LHCN-M2 (cell line): ENCODE data around the gene TERT. TPM values are rescaled to one million over a fixed set of nuclear protein-coding genes. Genes with fewer than 3 reads are reported as not detected.
A peak's percentile ranks its signal among the peaks of the same experiment; 100 is the strongest.
"Not testable (repeated sequence)": the region's sequence is repeated elsewhere in the genome, so short reads cannot be mapped to it uniquely, and the experiment has no call there.

ENCODE experiments used
- DNase-seq: peaks from one replicate; pipeline ENCODE4 v3.0.0-alpha.2; 2012; ENCODE audit warnings: low read depth
- total RNA-seq: library from RNA; depleted of rRNA; stranded (reverse); fragments of >200 nt; gene quantifications from 2 replicates; pipeline ENCODE4 v1.2.3, GENCODE V29; 2014

TERT gene
- total RNA-seq, 1 experiment from 2014 or later = 173 TPM

DNA sequence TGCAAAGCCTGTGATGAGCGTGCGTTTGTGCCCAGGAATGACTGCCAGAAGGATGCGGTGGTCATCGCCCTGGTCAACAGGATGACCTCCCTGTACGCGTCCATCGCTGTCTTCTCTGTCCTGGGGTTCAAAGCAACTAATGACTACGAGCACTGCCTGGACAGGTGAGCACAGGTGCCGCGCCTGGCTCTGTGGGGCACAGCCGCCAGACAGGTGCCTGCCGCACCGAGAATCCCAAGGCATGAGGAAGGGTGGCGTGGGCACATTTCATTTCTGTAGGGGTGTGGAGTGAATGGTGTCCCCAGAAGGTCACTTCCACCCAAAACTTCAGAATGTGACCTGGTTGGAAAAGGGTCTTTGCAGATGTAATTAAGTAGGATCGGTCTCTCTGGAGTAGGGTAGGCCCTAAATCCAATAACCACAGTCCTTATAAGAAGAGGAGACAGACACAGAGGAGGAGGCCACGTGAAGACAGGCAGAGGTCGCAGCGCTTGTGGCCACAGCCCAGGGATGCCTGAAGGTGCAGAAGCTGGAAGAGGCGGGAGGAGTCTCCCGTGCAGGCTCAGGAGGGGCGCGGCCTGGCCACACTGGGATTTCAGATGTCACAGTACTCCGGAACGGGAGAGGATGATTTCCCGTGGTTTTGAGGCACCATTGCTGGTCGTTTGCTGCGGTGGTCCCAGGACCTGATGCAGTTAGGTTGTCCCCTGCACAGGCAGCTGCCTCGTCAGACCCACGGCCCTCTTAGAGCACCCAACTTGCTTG, 54.2 kb downstream of the TERT start:
- DNase-seq = no peak

DNA sequence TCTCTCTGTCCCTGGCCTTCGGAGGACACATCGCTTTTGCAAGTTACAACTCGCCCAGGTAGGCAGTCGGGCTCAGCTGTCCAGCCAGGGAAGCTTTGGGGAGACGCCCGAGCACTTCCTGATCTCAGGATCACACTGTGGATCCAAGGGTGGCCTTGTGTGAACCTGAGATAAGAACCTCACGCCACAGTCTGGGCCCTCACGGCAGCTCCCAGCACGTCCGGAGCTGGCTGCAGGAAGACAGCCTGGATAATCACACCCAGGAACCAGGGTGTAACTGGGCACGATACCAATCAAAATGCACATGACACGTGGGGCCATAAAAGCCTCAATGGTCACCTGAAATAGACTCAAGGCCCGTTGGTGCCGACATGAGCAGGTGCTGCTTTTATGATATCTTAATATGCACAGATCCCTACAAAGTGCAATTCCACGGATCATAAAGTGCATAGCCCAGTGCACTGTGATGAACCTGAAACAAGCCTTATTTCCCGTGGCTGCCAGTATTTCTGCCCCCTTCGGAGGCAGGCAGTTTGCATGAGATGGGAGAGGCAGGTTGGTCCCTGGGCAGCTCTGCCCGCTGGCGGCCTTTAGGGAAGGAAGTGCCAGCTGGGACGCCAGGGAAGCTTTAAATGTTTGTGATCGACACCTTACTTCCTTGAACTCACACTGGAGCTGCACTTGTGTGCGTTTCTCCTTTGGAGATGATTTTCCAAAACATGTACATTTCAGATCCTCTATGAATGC, 55.2 kb downstream of the TERT start:
- no peak for DNase-seq

DNA sequence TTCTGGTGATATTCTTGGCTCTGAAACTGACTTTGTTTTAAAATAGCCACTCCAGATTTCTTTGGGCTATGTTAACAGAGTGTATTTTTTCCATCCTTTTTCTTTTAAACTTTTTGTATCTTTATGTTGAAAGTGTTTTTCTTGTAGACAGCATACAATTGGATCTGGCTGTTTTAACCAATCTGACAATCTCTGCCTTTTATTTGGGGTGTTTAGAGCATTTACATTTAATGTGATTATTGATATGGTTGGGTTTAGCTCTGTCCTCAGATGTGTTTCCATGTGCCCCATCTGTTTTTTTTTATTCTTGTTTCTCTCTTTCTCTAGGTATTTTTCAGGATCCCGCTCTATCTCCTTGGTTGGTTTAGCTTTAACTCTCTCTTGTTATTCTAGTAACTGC, 59.0 kb downstream of the TERT start:
- no peak for DNase-seq

DNA sequence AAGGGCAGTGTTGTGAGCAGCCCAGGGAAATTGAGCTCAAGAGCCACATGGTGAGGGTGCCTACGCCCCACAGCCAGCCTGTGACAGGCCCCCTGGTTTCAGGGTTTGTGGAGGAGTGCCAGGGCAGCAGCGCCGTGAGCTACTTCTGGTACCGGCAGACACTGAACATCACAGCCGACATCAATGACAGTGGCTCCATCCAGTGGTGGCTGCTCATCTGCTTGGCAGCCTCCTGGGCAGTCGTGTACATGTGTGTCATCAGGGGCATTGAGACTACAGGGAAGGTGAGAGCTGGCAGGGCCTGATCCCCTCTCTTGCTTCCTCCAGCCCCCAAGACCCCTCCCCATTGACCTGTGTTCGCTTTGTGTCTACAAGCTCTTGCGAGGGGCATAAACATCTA, 59.5 kb downstream of the TERT start:
- DNase-seq = no peak

DNA sequence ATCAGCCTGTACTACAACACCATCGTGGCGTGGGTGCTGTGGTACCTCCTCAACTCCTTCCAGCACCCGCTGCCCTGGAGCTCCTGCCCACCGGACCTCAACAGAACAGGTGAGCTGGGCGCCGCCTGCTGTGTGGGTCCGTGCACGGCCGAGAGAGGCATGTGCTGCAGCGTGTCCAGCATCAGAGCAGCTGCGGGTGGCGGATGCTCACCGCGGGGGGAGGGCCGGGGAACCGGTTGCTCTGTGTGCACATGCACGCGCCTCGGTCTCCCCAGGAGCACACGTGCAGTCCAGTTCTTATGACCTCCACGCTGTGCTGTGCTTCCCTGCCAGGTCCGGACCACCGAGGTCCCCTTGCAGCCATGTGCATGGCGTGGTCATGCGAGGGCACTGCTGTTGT, 62.1 kb downstream of the TERT start:
- DNase-seq = no peak

DNA sequence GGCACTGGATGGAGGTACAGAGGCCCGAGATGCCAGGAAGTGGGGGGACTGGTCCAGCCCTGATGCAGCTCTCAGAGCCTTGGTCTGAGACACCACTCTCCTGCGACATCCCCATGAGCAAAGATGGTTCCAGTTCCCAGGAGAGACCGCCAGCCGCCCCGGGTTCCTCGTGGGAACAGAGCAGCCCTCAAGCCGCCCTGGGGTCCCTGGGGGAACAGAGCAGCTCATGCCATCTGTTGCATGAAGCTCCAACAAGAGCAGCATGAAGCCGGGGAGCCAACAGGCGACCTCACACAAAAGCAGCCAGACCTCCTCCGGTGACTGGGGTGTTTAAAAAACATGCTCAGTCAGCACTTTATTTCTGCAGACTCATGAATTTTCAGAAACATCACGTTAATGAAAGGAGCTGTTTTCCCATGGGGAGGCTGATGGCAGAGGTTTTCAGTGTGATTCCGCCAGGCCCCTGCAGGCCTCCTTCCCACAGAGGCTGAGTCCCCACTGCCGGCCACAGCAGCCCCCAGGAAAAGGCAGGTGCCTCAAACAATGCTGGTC, 63.4 kb downstream of the TERT start:
- DNase-seq = no peak

DNA sequence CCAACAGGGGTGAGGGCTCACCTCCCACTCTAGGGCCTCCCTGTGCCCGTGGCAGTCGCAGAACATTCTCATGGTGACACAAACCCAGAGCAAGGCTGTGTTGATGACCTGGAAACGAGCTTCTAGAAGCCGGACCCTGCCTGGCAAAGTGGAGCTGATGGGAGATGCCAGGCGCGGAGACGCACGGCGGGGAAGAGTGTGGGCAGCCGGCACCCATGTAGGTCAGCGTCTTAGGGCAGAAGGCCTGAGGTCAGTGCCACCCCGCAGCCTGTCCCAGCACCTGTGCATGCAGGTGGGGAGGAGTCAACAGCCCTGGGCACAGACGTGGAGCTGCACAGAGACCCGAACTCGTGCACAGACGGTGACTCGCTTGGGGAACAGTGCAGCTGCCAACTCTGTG, 64.3 kb downstream of the TERT start:
- DNase-seq = no peak

DNA sequence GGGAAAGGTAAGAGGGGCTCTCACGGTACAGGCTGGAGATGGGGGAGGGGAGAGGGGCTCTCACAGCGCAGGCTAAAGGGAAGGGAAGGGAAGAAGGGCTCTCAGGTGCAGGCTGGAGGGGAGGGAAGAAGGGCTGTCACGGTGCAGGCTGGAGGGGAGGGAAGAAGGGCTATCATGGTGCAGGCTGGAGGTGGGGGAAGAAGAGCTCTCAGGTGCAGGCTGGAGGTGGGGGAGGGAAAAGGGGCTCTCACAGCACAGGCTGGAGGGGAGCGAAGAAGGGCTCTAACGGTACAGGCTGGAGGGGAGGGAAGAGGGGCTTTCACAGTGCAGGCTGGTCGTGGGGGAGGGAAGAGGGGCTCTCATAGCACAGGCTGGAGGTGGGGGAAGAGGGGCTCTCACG, 65.0 kb downstream of the TERT start:
- no peak for DNase-seq

DNA sequence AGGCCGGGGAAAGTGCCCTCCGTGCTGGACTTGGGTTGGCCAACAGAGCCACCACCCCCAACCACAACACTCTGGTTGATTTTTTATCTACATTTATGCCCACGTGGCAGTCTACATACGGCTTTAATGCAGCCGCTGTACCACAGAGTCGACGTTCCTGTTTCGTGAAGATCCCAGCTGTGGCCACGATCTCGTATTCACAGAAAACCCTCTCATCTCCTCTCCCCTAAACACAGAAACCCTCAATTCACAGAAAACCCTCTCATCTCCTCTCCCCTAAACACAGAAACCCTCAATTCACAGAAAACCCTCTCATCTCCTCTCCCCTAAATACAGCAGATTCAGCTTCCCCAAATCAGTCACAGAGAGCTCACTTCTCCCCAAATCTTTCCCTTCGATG, 65.8 kb downstream of the TERT start:
- DNase-seq = not testable (repeated sequence)

DNA sequence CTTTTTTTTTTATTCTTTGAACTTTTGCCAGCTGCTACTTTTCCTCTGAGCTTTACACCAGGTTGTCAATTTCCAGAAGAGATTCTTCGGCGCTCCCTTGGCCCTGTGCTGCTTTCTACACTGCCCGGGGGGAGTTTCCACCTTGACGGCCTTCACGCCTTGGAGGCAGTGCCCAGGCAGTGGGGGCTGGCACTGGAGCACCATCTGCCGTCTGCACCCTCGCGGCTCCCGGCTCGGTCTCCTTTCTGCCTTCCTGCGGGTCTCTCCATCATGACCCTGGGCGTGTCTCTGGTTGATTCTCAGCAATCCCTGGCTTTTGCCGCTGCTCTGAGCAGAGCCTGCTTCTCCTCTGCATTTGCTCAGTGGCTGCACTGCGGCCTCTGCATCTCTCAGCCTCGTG, 66.7 kb downstream of the TERT start:
- no peak for DNase-seq

DNA sequence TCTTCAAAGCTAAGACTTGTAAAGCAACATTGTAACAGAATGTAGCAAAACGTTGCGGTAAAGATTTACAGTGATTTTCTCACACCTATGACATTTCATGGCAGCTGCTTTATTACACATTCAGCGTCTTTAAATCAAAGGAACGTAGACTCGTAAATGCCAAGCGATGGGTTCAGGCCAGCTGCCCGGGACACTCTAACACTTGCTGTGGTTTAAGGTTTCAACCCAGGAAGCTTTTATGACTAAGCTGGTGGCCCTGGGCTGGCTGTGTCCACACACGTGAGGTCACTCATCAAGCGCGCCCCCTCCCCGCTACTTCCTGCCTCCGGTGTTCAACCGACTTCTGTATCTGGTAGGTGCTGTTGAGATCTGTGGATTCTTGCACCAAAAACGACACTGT, 67.2 kb downstream of the TERT start:
- peak; percentile 72 for DNase-seq

DNA sequence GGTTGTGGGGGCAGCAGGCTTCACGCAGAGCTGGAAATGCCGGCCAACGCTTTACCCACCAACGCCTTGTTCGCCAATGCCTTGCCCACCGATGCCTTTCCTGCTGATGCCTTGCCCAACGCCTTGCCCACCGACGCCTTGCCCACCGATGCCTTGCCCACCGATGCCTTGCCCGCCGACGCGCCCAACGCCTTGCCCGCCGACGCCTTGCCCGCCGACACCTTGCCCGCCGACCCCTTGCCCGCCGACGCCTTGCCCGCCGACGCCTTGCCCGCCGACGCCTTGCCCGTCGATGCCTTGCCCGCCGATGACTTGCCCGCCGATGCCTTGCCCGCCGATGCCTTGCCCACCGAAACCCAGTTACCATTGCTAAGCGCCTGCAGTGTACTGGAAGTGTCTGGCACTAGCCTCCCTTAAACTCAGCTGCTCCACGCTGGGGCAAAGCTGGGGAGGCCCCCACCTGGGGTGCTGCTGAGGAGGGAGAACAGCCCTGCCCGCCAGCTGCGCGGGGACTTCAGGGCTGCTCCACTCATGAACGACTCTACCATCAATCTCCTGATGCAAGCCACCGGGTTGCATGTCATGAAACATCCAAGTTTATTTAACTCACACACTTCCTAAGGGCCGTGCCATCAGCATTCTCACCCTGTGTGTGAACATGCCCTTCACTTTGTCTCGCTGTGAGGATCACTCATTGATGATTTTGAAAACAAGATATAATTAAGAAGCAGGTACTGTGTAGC, 67.9 kb downstream of the TERT start:
- DNase-seq = no peak

DNA sequence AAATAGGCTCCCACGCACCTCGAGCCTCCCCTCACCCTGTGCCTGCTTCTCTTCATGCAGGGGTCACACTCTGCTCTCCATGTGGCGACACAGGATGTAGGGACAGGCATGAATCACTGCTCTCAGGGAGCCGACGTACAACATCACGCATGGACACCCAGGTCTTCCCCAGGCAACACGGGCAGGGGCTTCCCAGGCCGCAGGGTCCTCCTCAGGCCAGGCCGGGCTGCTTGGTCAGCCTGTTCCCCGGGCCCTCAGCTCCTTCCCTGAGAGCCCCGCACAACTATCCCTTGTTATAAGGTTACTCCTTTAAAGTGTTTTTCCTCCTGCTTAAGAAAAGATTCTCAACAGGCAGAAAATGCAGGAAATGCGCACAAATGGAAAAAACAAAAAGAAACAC, 68.6 kb downstream of the TERT start:
- no peak for DNase-seq

DNA sequence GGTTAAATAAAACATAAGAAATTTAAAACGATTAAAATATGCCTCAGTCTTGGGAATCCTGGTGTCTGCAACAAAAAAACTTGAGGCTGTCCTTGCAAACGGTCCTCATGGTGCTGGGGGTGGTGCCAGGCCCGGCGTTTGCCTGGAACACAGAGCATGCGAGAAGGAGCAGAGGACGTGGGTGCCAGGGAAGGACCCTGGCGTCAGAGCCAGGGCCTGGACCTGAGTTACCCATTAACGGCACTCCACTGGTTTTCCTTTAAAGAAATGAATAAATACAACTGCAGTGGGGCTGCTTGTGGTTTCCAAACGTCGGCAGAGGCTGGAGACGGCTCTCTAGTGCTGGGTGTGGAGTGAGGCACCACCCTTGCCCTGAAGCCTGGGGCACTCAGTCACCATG, 69.8 kb downstream of the TERT start, which contains the start of gene SLC6A18:
Gene SLC6A18, plus strand, starts transcription at position 301 of the 400 bp plus-strand sequence. Its CDS starts 97 bp downstream, at position 398.
- DNase-seq = no peak

DNA sequence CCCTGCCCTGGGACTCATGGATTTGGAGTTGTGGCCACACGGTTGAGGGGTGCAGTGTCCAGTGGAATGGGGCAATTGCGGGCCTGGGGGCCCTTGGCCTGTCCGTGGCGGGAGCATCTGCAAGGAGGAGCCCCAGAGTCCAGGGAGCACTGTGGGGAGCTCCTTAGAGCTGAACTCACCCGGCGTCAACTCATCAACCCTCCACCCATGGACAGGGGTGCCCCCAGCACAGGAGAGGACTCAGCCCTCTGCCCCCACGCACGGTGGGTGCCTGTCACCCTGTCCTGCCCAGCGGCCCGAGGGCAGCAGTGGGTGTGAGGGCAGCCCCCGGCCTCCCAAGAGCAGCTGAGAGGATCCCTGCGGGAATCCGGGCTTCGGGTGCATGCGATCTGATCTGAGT, 70.2 kb downstream of the TERT start:
- DNase-seq = no peak

DNA sequence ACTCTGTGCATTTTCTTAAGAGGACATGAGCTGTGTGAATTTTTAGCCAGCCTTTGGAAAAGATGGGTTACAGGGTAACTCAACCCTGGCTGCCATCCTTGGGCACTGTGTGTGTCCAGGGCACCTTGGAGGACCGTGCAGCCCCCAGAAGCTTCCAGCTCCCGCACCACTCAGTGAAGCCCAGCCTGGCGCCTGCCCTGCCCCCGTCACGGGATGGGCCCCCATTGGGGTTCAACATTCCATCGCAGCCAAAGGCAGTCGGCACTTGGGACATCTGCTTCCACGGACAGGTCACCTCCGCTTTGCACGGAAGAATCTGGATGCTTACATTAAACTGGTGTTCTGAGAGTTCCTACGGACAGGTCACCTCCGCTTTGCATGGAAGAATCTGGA, 71.6 kb downstream of the TERT start:
- no peak for DNase-seq

DNA sequence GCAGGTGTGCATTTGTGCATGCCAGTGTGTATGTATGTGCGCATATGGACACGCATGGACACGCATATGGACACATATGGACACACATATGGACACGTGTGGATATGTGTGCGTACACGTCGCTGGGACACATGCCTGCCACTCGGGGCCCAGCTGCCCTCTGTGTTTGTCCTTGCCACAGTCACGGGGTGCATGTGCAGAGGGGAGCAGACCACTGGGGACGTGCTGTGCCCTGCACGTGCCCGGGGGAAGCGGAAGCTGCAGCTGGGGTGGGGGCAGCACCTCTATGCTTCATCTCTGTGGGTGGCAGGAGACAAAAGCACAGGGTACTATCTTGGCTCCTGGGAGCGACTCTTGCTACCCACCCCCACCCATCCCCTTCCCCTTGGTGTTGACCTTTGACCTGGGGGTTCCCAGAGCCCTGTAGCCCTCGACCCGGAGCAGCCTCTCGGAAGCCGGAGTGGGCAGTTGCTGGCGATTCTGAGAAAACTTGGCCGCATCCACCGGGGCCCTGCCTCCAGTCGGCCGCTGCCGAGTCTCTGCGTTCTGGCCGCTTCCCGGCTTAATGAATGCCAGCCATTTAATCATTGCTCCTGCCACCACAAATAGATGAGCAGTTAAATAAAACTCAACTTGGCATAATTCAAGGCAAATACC, 72.1 kb downstream of the TERT start:
- DNase-seq = no peak

DNA sequence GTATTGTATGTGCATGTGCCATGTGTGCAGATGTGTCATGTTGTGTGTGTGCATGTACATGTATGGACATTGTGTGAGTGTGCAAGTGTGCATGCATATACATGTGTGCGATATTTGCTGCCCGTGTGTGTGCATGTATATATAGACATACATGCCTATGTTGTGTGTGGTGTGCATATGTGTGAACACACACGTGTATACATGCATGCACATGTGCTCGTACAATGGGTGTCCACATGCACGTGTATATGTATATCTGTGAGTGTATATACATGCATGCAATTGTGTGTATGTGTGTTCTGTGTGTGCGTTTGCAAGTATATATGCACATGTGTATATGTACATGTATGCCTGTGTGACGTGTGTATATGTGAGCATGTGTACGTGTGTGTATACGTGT, 72.7 kb downstream of the TERT start:
- DNase-seq = no peak

DNA sequence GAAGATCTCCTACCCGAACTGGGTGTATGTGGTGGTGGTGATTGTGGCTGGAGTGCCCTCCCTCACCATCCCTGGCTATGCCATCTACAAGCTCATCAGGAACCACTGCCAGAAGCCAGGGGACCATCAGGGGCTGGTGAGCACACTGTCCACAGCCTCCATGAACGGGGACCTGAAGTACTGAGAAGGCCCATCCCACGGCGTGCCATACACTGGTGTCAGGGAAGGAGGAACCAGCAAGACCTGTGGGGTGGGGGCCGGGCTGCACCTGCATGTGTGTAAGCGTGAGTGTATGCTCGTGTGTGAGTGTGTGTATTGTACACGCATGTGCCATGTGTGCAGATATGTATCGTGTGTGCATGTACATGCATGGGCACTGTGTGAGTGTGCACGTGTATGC, 73.1 kb downstream of the TERT start:
- no peak for DNase-seq

DNA sequence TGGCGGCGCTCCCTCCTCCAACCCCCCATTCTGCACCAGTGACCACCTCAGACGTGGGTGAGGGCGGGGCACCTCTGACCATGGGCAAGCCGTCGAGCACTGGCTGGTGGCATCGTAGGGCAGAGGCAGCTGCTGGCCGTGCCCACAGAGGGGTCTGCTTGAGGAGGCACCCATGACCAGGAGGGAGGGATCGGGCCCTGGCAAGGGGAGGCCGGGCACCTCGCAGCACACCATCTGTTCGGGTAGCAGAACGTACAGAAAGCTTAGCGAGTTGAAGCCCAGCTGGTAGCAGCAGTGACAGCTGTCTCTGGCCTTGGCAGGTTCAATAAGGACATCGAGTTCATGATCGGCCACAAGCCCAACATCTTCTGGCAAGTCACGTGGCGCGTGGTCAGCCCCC, 74.0 kb downstream of the TERT start:
- no peak for DNase-seq

DNA sequence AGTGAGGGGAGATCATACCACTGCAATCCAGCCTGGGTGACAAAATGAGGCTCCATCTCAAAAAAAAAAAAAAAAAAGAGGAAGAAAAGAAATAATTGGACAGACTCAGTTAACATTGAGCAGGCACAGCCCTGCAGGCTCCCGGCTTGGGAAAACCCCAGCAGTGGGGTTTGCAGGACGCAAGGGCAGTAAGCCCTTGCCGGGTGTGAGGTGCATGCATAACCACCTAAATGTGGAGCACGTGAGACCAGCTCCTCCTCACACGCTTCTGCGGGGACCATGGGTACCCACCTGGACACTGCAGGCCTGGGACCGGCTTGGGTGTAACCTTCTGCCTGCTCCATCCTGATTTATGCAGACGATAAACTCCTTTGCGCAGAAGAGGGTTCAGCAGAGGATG, 74.5 kb downstream of the TERT start:
- no peak for DNase-seq

DNA sequence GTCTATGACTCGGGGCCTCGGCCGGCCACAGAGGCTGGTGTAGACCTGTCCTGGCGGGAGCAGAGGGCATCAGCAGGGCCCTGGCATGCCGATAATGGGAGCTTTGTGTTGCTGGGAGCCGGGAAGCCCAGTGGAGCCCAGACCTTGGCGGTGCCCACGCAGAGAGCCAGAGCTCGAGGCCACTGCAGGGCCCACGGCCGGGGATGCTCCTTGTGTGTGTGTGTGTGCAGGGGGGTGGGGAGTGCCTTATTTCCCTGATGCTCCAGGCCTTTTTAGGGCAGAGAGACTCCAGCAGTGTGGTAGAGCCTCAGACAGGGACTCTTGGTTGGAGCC, 75.1 kb downstream of the TERT start:
- no peak for DNase-seq
